H9 (cell line): Measurements from ENCODE around the gene AMMECR1L. TPM values are rescaled to one million over a fixed set of nuclear protein-coding genes. Genes with fewer than 3 reads are reported as not detected.

Experiments
- DNase-seq: peaks from one replicate; pipeline ENCODE4 v3.0.0-alpha.2; 2017
- H2AFZ ChIP-seq: one replicate; pipeline ENCODE4 v1.6.1; 2013; ENCODE audit warnings: mild to moderate bottlenecking, low read length, control low read depth, moderate library complexity
- H2AK5ac ChIP-seq: 2 replicates; pipeline ENCODE4 v1.6.1; 2013; ENCODE audit warnings: low read length, control low read depth, mixed read lengths; ENCODE audit not compliant: insufficient read length
- H2BK120ac ChIP-seq: one replicate; pipeline ENCODE4 v1.6.1; 2013; ENCODE audit warnings: low read depth, mild to moderate bottlenecking, low read length, control low read depth, inconsistent platforms; ENCODE audit not compliant: poor library complexity, severe bottlenecking
- H2BK12ac ChIP-seq: 2 replicates; pipeline ENCODE4 v1.6.1; 2013; ENCODE audit warnings: low read length, control low read depth, mixed read lengths, low read depth; ENCODE audit not compliant: insufficient read length
- H2BK15ac ChIP-seq: 2 replicates; pipeline ENCODE4 v1.6.1; 2013; ENCODE audit warnings: low read depth, low read length, control low read depth
- H2BK20ac ChIP-seq: one replicate; pipeline ENCODE4 v1.6.1; 2013; ENCODE audit warnings: low read depth, mild to moderate bottlenecking, low read length, control low read depth, inconsistent platforms; ENCODE audit not compliant: poor library complexity, severe bottlenecking
- H2BK5ac ChIP-seq: 2 replicates; pipeline ENCODE4 v1.6.1; 2013; ENCODE audit warnings: low read length, control low read depth, mixed read lengths; ENCODE audit not compliant: insufficient read length
- H3K14ac ChIP-seq: 2 replicates; pipeline ENCODE4 v1.6.1; 2013; ENCODE audit warnings: low read length, control low read depth; ENCODE audit not compliant: insufficient read depth
- H3K18ac ChIP-seq: 2 replicates; pipeline ENCODE4 v1.6.1; 2013; ENCODE audit warnings: low read depth, mild to moderate bottlenecking, mixed read lengths, low read length, control low read depth; ENCODE audit not compliant: insufficient read length
- H3K23ac ChIP-seq: 2 replicates; pipeline ENCODE4 v1.6.1; 2013; ENCODE audit warnings: low read length, control low read depth, mixed read lengths, low read depth; ENCODE audit not compliant: insufficient read length
- H3K23me2 ChIP-seq: 2 replicates; pipeline ENCODE4 v1.6.1; 2013; ENCODE audit warnings: low read depth, mild to moderate bottlenecking, mixed read lengths, low read length, control low read depth; ENCODE audit not compliant: insufficient read length, poor library complexity, severe bottlenecking
- H3K27ac ChIP-seq: 2 replicates; pipeline ENCODE4 v1.5.1; 2013; ENCODE audit warnings: low read length, control low read depth, mixed read lengths, low read depth; ENCODE audit not compliant: insufficient read length
- H3K27me3 ChIP-seq: 2 replicates; pipeline ENCODE4 v1.6.1; 2013; ENCODE audit warnings: low read length, control low read depth, inconsistent platforms; ENCODE audit not compliant: insufficient read depth
- H3K4ac ChIP-seq: 2 replicates; pipeline ENCODE4 v1.6.1; 2013; ENCODE audit warnings: low read depth, mild to moderate bottlenecking, control low read depth, inconsistent platforms, low read length, moderate library complexity
- H3K4me1 ChIP-seq: 2 replicates; pipeline ENCODE4 v1.6.1; 2013; ENCODE audit warnings: low read length, control low read depth, inconsistent platforms; ENCODE audit not compliant: insufficient read depth
- H3K4me2 ChIP-seq: 2 replicates; pipeline ENCODE4 v1.6.1; 2013; ENCODE audit warnings: low read length, control low read depth, mixed read lengths; ENCODE audit not compliant: insufficient read length, insufficient read depth
- H3K56ac ChIP-seq: 2 replicates; pipeline ENCODE4 v1.6.1; 2013; ENCODE audit warnings: low read depth, mild to moderate bottlenecking, mixed read lengths, low read length, control low read depth; ENCODE audit not compliant: insufficient read length
- H3K79me1 ChIP-seq: 2 replicates; pipeline ENCODE4 v1.6.1; 2013; ENCODE audit warnings: low read depth, mild to moderate bottlenecking, moderate library complexity, low read length, control low read depth, inconsistent platforms; ENCODE audit not compliant: insufficient read depth, poor library complexity, severe bottlenecking
- H3K79me2 ChIP-seq: 2 replicates; pipeline ENCODE4 v1.6.1; 2013; ENCODE audit warnings: low read length, control low read depth, inconsistent platforms; ENCODE audit not compliant: insufficient read depth
- H3K9ac ChIP-seq: 2 replicates; pipeline ENCODE4 v1.6.1; 2013; ENCODE audit warnings: low read length, control low read depth, mixed read lengths; ENCODE audit not compliant: insufficient read length; ENCODE audit errors: extremely low read depth
- H3K9me3 ChIP-seq: one replicate; pipeline ENCODE4 v1.6.1; 2013; ENCODE audit warnings: low read depth, low read length, inconsistent platforms; ENCODE audit not compliant: control insufficient read depth
- H3T11ph ChIP-seq: one replicate; pipeline ENCODE4 v1.6.1; 2013; ENCODE audit warnings: mild to moderate bottlenecking, low read length, control low read depth, inconsistent platforms
- H4K20me1 ChIP-seq: one replicate; pipeline ENCODE4 v1.6.1; 2013; ENCODE audit not compliant: control insufficient read depth, insufficient read length, insufficient read depth
- H4K5ac ChIP-seq: 2 replicates; pipeline ENCODE4 v1.6.1; 2013; ENCODE audit warnings: low read depth, mild to moderate bottlenecking, mixed read lengths, low read length, control low read depth; ENCODE audit not compliant: insufficient read length
- H4K8ac ChIP-seq: replicated peaks from 2 replicates; pipeline ENCODE4 v1.6.1; 2013; ENCODE audit warnings: low read length, control low read depth, mixed read lengths, low read depth; ENCODE audit not compliant: insufficient read length
- H4K91ac ChIP-seq: 2 replicates; pipeline ENCODE4 v1.6.1; 2013; ENCODE audit warnings: low read depth, mild to moderate bottlenecking, moderate library complexity, mixed read lengths, low read length, control low read depth; ENCODE audit not compliant: insufficient read length
- H3K27ac Mint-ChIP-seq, 3 experiments: 2 replicates in 2 of 3; 3 replicates in 1 of 3; pipeline ENCODE4 v1.8.0; 2020 to 2021; ENCODE audit warnings: mixed read lengths in 3 of 3, mild to moderate bottlenecking in 1 of 3, moderate library complexity in 1 of 3
- H3K27me3 Mint-ChIP-seq: 2 replicates; pipeline ENCODE4 v1.8.0; 2021; ENCODE audit warnings: low read depth, mild to moderate bottlenecking, moderate library complexity, mixed read lengths
- H3K36me3 Mint-ChIP-seq, 3 experiments: 2 replicates in 2 of 3; 3 replicates in 1 of 3; pipeline ENCODE4 v1.8.0; 2020 to 2021; ENCODE audit warnings: low read depth in 3 of 3, mixed read lengths in 3 of 3; ENCODE audit not compliant: insufficient read depth in 1 of 3
- H3K4me1 Mint-ChIP-seq, 2 experiments: 2 replicates each; pipeline ENCODE4 v1.8.0; 2020; ENCODE audit warnings: mixed read lengths in 2 of 2
- H3K4me3 Mint-ChIP-seq, 2 experiments: 2 replicates in 1 of 2; 3 replicates in 1 of 2; pipeline ENCODE4 v1.8.0; 2020 to 2021; ENCODE audit warnings: mild to moderate bottlenecking in 2 of 2, mixed read lengths in 2 of 2, moderate library complexity in 1 of 2
- H3K9me3 Mint-ChIP-seq, 2 experiments: 2 replicates in 1 of 2; 3 replicates in 1 of 2; pipeline ENCODE4 v1.8.0; 2020; ENCODE audit warnings: mild to moderate bottlenecking in 2 of 2, mixed read lengths in 2 of 2, moderate library complexity in 1 of 2
- WGBS: extraction: QIAGEN DNeasy Blood & Tissue Kit; methylation state at CpG from one replicate; pipeline ENCODE4 v1.1.7; 2013; ENCODE audit warnings: missing lambda C conversion rate, low lambda C conversion rate, mixed read lengths; ENCODE audit not compliant: insufficient read length; ENCODE audit errors: extremely low coverage; 5-methylcytosine and 5-hydroxymethylcytosine counted together
- total RNA-seq: library from RNA; stranded (reverse); gene quantifications from 2 replicates; pipeline ENCODE4 v1.2.1, GENCODE V29; 2021
- TF ChIP-seq, protein P1 (sequence below): fragments of 200-600 bp; sonication (generic); conservative IDR thresholded peaks from 3 replicates; pipeline ENCODE4 v1.8.0; 2021; ENCODE audit warnings: antibody characterized with exemption, mild to moderate bottlenecking

The AMMECR1L gene
- total RNA-seq, 1 experiment from 2014 or later: 20.0 TPM

DNA sequence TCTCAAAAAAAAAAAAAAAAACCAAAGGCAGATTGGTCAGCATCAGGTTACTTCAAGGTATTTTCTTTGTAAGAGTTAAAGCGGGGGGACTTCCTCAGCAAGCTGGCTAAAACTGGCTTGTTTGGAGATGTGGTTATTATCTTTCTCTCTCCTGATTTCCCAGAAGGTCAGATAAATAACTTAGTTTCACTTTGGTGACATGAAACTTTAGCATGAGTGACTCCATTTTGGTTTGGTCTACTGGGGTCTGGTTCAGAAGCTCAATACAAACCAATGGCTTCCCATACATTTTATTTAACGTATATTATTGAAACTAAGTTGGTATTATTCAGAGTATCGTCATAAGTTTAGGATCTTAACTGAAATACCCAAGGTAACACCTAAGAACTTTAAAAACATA lies 41.6 kb upstream of the AMMECR1L start:
- H4K5ac ChIP-seq: no peak overlapping the region
- no peak overlapping the region for H3K27ac ChIP-seq
- H3K9me3 Mint-ChIP-seq: no peaks in the 10 kb centered on the region
- H3K4me1 ChIP-seq: no peaks in the 10 kb centered on the region
- H4K91ac ChIP-seq: no peak overlapping the region
- H3K23ac ChIP-seq: no peak overlapping the region
- no peak overlapping the region for H3T11ph ChIP-seq
- no peaks in the 10 kb centered on the region for H3K27me3 ChIP-seq
- H2BK12ac ChIP-seq: no peak overlapping the region
- H2AK5ac ChIP-seq: no peak overlapping the region
- no peak for DNase-seq
- H3K9me3 ChIP-seq: no peaks in the 10 kb centered on the region
- no peak overlapping the region for H2BK120ac ChIP-seq
- H3K4me2 ChIP-seq: no peak overlapping the region
- H3K79me2 ChIP-seq: no peaks in the 10 kb centered on the region
- no peak overlapping the region for H3K18ac ChIP-seq
- no peak overlapping the region for H3K14ac ChIP-seq
- no peak overlapping the region for H3K4ac ChIP-seq
- H4K8ac ChIP-seq: no peak overlapping the region
- TF ChIP-seq, protein P1, sequence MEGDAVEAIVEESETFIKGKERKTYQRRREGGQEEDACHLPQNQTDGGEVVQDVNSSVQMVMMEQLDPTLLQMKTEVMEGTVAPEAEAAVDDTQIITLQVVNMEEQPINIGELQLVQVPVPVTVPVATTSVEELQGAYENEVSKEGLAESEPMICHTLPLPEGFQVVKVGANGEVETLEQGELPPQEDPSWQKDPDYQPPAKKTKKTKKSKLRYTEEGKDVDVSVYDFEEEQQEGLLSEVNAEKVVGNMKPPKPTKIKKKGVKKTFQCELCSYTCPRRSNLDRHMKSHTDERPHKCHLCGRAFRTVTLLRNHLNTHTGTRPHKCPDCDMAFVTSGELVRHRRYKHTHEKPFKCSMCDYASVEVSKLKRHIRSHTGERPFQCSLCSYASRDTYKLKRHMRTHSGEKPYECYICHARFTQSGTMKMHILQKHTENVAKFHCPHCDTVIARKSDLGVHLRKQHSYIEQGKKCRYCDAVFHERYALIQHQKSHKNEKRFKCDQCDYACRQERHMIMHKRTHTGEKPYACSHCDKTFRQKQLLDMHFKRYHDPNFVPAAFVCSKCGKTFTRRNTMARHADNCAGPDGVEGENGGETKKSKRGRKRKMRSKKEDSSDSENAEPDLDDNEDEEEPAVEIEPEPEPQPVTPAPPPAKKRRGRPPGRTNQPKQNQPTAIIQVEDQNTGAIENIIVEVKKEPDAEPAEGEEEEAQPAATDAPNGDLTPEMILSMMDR: no peak
- H3K9ac ChIP-seq: no peak overlapping the region
- H4K20me1 ChIP-seq: no peaks in the 10 kb centered on the region
- WGBS: no CpG with 5 or more reads among the region's 3 CpGs
- no peak overlapping the region for H2BK5ac ChIP-seq
- no peak overlapping the region for H3K27ac Mint-ChIP-seq
- no peak overlapping the region for H2AFZ ChIP-seq
- no peaks in the 10 kb centered on the region; the same call in 1 of the 2 replicates for H3K27me3 Mint-ChIP-seq
- H3K36me3 Mint-ChIP-seq: no peaks in the 10 kb centered on the region
- no peak overlapping the region for H2BK15ac ChIP-seq
- no peaks in the 10 kb centered on the region for H3K23me2 ChIP-seq
- no peak overlapping the region for H3K4me3 Mint-ChIP-seq
- 0 out of 4 replicates have a peak, but pooled peaks cover 0 to 8% of the 10 kb centered on the region in 2 experiments for H3K4me1 Mint-ChIP-seq
- no peaks in the 10 kb centered on the region for H3K79me1 ChIP-seq
- H3K56ac ChIP-seq: no peak overlapping the region
- H2BK20ac ChIP-seq: no peak overlapping the region
